Esophagus squamous epithelium (tissue), 4 donors: Measurements from ENCODE around the gene TPPP.
"Not testable (repeated sequence)": the region's sequence is repeated elsewhere in the genome, so short reads cannot be mapped to it uniquely, and the experiment has no call there.

Experiments used
- POLR2A ChIP-seq, 4 donors: fragments of 450-650 bp; IDR thresholded peaks; one replicate each; pipeline ENCODE4 v1.6.1; 2017; ENCODE audit warnings: antibody characterized with exemption in 4 of 4, mild to moderate bottlenecking in 4 of 4, moderate library complexity in 3 of 4
- TF ChIP-seq, protein P1 (sequence below), 6 experiments: fragments of 450-650 bp in 4 of 6; fragments of 200-600 bp in 2 of 6; sonication (generic) in 2 of 6; IDR thresholded peaks; one replicate each; pipeline ENCODE4 v1.5.1; 2016 to 2019; ENCODE audit warnings: antibody characterized with exemption in 6 of 6, mild to moderate bottlenecking in 4 of 6, moderate library complexity in 4 of 6

DNA sequence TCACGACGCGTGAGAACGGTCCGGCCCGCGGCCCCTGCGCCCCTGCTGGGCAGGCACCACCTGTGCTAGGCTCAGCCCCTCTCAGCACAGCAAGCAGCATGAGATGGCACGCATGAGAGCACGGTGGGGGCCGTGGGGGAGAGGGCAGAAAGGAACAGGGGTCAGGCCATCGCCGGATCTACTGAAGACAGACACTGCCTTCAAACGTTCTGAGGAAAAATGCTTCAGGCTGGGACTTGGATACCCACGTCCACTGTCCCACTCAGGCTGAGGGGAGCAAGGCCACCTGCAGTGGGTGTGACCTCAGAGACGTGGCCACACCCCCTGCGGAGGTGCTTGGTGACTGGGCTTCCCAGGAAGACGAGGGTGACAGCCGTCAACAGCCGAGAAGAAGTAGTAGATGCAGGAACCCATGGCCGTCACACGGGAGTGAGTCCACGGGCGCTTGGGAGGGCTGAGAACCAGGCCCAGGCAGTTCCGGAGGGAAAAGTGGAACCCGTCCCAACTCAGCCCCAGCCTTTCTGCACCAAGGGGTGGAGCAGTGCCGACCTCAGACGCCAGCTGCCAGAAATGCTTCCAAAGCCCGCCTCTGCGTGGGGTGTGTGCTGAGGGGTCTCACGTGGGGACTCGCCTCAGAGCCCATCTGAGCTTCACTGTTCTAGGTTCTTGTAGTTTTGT lies 12.9 kb downstream of the TPPP start:
- TF ChIP-seq, protein P1, sequence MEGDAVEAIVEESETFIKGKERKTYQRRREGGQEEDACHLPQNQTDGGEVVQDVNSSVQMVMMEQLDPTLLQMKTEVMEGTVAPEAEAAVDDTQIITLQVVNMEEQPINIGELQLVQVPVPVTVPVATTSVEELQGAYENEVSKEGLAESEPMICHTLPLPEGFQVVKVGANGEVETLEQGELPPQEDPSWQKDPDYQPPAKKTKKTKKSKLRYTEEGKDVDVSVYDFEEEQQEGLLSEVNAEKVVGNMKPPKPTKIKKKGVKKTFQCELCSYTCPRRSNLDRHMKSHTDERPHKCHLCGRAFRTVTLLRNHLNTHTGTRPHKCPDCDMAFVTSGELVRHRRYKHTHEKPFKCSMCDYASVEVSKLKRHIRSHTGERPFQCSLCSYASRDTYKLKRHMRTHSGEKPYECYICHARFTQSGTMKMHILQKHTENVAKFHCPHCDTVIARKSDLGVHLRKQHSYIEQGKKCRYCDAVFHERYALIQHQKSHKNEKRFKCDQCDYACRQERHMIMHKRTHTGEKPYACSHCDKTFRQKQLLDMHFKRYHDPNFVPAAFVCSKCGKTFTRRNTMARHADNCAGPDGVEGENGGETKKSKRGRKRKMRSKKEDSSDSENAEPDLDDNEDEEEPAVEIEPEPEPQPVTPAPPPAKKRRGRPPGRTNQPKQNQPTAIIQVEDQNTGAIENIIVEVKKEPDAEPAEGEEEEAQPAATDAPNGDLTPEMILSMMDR (IDR thresholded peaks at IDR 0.05) = not testable (repeated sequence)
- not testable (repeated sequence) for TF ChIP-seq POLR2A (IDR thresholded peaks at IDR 0.05)
